Osteoblast (primary cell): ENCODE data around the gene HYDIN. TPM values are rescaled to one million over a fixed set of nuclear protein-coding genes. Genes with fewer than 3 reads are reported as not detected.
"Not testable (repeated sequence)": the region's sequence is repeated elsewhere in the genome, so short reads cannot be mapped to it uniquely, and the experiment has no call there.

ENCODE experiments used
- DNase-seq: peaks from one replicate; pipeline ENCODE4 v3.0.0; 2011; ENCODE audit warnings: low spot score, mixed read lengths; ENCODE audit not compliant: insufficient read length; ENCODE audit errors: missing footprints
- H2AFZ ChIP-seq: 2 replicates; pipeline ENCODE4 v1.6.0; 2011; ENCODE audit warnings: mild to moderate bottlenecking, low read length
- H3K27ac ChIP-seq: 2 replicates; pipeline ENCODE4 v1.5.1; 2011; ENCODE audit warnings: mild to moderate bottlenecking, low read depth, low read length, moderate library complexity
- H3K27me3 ChIP-seq: 2 replicates; pipeline ENCODE4 v1.6.0; 2012; ENCODE audit warnings: mild to moderate bottlenecking, control low read depth, inconsistent platforms, low read length, moderate library complexity; ENCODE audit not compliant: insufficient read depth
- H3K36me3 ChIP-seq: 2 replicates; pipeline ENCODE4 v1.5.1; 2011; ENCODE audit warnings: mild to moderate bottlenecking, low read length, control low read depth, moderate library complexity; ENCODE audit not compliant: insufficient read depth
- H3K4me1 ChIP-seq: 2 replicates; pipeline ENCODE4 v1.5.1; 2011; ENCODE audit warnings: mild to moderate bottlenecking, low read length, control low read depth, moderate library complexity; ENCODE audit not compliant: insufficient read depth
- H3K4me2 ChIP-seq: 2 replicates; pipeline ENCODE4 v1.6.0; 2011; ENCODE audit warnings: mild to moderate bottlenecking, low read length; ENCODE audit not compliant: insufficient read depth
- H3K4me3 ChIP-seq: fragments of 200-600 bp; sonication (generic); 3 replicates; pipeline ENCODE4 v1.5.1; 2012; ENCODE audit warnings: mild to moderate bottlenecking, low read length, inconsistent platforms; ENCODE audit not compliant: insufficient read depth
- H3K79me2 ChIP-seq: 2 replicates; pipeline ENCODE4 v1.6.0; 2012; ENCODE audit warnings: mild to moderate bottlenecking, low read length, control low read depth, inconsistent platforms; ENCODE audit not compliant: insufficient read depth
- H3K9me3 ChIP-seq: 2 replicates; pipeline ENCODE4 v1.5.1; 2011; ENCODE audit warnings: low read depth, low read length, control low read depth
- H4K20me1 ChIP-seq: 2 replicates; pipeline ENCODE4 v1.6.0; 2012; ENCODE audit warnings: mild to moderate bottlenecking, low read length, control low read depth; ENCODE audit not compliant: insufficient read depth
- total RNA-seq: library from RNA; depleted of rRNA; stranded (reverse); fragments of >200 nt; gene quantifications from 2 replicates; pipeline ENCODE4 v1.2.3, GENCODE V29; 2012

The HYDIN gene
- total RNA-seq, 1 donor = 2.9 TPM

DNA sequence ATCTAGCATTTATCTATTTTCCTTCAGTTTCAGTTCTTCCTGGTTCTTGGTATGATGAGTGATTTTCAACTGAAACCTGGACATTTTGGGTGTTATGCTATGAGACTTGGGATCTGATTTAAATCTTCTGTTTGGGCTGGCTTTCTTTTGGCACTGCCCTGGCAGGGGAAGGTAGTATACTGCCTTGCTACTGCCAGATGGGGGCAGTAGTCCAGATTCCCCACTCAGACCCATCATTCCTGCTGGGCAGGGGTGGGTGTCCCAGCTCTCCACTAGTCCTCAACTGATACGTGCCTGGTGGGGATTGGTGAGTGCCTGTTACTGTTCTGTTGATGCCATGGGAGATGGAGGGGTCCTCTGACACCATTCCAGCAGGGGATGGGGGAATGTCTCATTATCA, 342.3 kb downstream of the HYDIN start:
- H3K9me3 ChIP-seq, H2AFZ ChIP-seq, H3K27ac ChIP-seq: not testable (repeated sequence)

DNA sequence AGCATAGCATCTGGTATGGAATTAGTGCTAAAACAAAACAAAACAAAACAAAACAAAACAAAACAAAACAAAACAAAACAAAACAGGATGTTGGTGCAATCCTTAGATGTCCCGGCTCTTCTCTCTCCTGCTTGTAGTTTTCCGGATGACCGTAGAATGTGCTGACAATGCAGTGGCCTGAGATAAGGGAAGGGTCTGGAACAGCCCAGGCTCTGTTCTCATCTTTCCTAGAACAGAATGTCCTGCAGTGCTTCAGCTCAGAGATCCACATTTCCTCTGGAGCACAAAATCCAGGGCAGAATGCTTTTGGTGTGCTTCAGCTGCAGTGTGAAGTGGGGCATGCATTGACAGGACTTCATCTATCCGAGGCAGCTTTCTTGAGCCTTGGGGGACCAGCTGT, 345.9 kb downstream of the HYDIN start:
- not testable (repeated sequence) for H2AFZ ChIP-seq, H3K36me3 ChIP-seq, H3K4me2 ChIP-seq, H3K4me1 ChIP-seq, H3K79me2 ChIP-seq, DNase-seq, H3K27ac ChIP-seq, H3K9me3 ChIP-seq, H4K20me1 ChIP-seq, H3K4me3 ChIP-seq, H3K27me3 ChIP-seq

More for the DNA sequence above, 342.3 kb downstream of the HYDIN start:
- DNase-seq, H3K27me3 ChIP-seq, H3K36me3 ChIP-seq, H3K4me2 ChIP-seq, H3K4me1 ChIP-seq, H3K79me2 ChIP-seq, H3K4me3 ChIP-seq, H4K20me1 ChIP-seq: not testable (repeated sequence)

DNA sequence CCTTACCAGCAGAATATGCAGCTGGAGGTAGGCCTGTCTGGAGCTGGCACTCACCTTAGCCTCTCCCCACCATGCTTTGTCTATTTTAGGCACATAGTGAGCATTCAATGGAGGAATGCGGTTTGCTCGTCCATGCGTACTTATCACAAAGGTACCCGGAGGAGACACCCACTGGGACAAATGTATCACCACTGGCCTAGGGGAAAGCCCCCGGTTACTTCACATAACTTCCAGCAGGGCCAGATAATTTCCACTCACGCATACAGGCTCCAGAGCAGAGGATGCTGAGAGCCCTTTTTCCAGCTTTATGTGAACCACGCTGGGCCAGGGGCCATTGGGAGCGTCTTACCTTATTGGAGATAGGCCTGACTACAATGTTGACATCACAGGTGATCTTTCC, 348.2 kb downstream of the HYDIN start:
- H3K27me3 ChIP-seq, H4K20me1 ChIP-seq, H3K4me1 ChIP-seq, H3K27ac ChIP-seq, H2AFZ ChIP-seq, H3K36me3 ChIP-seq, H3K4me3 ChIP-seq, H3K9me3 ChIP-seq, H3K79me2 ChIP-seq, H3K4me2 ChIP-seq, DNase-seq: not testable (repeated sequence)

DNA sequence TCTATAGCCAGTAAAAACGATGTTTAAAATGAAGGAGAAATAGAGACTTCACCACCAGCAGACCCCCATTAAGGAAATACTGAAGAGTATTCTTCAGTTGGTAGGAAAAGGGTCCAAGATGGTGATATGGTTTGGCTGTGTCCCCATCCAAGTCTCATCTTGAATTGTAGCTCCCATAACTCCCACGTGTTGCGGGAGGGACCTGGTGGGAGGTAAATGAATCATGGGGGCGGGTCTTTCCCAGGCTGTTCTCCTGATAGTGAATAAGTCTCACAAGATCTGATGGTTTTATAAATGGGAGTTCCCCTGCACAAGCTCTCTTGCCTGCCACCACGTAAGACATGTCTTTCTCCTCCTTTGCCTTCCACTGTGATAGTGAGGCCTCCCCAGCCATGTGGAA, 352.6 kb downstream of the HYDIN start:
- H3K9me3 ChIP-seq, H3K27ac ChIP-seq, H4K20me1 ChIP-seq, H3K79me2 ChIP-seq, H3K4me2 ChIP-seq, H2AFZ ChIP-seq, H3K27me3 ChIP-seq, H3K4me3 ChIP-seq, H3K4me1 ChIP-seq, DNase-seq, H3K36me3 ChIP-seq: not testable (repeated sequence)

DNA sequence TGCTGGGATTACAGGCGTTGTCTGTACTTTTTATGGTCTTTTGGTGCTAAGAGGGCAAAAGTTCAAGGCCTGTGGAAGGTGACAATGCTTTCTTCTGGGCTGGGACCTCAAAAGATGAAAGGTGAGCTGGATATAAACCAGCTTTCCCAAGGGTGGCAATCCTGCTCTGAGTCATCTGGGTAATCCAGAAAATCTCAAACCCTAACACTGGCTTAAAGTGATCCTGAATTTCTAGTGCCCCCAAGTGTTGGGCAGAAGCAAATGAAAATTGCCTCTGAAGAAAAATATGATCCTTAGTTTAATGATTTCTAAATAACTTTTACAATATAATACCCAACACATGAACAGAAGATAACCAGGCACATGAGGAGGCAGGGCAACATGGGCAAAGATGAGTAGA, 354.1 kb downstream of the HYDIN start:
- H3K27me3 ChIP-seq, H3K4me2 ChIP-seq, H3K27ac ChIP-seq, H3K4me1 ChIP-seq, DNase-seq, H3K36me3 ChIP-seq, H3K79me2 ChIP-seq, H3K9me3 ChIP-seq, H2AFZ ChIP-seq, H3K4me3 ChIP-seq, H4K20me1 ChIP-seq: not testable (repeated sequence)

DNA sequence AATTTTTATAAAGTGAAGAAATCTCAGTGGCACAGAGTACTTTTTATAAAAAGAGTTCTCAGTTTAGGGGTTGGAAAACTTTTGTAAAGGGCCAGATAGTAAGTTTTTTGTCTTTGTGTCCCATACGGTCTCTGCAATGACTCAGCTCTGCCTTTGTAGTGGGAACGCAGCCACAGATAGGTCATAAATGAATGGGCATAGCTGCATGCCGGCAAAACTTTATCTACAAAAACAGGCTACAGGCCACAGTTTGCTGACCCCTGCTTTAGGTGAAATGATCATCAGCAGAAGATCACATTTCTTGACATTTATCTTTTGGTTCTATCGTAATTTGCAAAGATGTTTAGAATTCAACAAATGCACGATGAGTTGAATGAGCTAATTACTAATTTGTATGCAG, 365.8 kb downstream of the HYDIN start:
- not testable (repeated sequence) for H3K9me3 ChIP-seq, H3K4me2 ChIP-seq, H2AFZ ChIP-seq, DNase-seq, H3K79me2 ChIP-seq, H3K27me3 ChIP-seq, H4K20me1 ChIP-seq, H3K4me1 ChIP-seq, H3K36me3 ChIP-seq, H3K27ac ChIP-seq, H3K4me3 ChIP-seq

DNA sequence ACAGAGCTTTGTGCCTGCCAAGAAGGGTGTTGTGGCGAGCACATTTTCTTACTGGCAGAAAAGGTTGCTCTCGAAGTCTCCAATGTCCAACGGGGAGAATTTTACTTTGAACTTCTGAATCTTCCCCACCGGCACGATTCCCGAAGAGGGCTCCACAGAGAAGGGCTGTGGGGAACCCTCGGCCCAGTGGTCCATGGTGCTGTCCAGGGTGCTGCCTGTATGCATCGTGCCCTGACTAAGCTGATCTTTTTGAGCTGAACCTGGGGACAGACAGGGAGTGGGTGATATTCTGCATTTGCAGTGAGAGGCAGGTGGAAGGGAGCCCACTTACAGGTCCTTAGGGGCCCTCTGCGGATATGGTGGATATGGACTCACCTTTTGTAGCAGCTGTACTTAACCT, 368.5 kb downstream of the HYDIN start:
- H3K4me3 ChIP-seq, H3K27me3 ChIP-seq, H2AFZ ChIP-seq, H3K27ac ChIP-seq, H4K20me1 ChIP-seq, H3K4me1 ChIP-seq, DNase-seq, H3K79me2 ChIP-seq, H3K4me2 ChIP-seq, H3K9me3 ChIP-seq, H3K36me3 ChIP-seq: not testable (repeated sequence)

DNA sequence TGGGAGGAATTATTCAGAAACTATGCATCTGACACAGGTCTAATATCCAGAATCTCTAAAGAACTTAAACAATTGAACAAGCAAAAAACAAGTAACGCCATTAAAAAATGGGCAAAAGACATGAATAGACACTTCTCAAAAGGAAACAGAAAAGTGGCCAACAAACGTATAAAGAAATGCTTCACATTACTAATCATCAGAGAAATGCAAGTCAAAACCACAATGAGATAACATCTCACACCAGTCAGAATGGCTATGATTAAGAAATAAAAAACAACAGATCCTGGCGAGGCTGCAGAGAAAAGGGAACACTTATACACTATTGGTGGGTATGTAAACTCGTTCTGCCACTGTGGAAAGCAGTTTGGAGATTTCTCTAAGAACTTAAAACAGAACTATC, 379.2 kb downstream of the HYDIN start:
- not testable (repeated sequence) for H3K4me1 ChIP-seq, H3K27ac ChIP-seq, H3K4me2 ChIP-seq, H3K4me3 ChIP-seq, H3K27me3 ChIP-seq, H4K20me1 ChIP-seq, H3K36me3 ChIP-seq, DNase-seq, H3K79me2 ChIP-seq, H3K9me3 ChIP-seq, H2AFZ ChIP-seq

DNA sequence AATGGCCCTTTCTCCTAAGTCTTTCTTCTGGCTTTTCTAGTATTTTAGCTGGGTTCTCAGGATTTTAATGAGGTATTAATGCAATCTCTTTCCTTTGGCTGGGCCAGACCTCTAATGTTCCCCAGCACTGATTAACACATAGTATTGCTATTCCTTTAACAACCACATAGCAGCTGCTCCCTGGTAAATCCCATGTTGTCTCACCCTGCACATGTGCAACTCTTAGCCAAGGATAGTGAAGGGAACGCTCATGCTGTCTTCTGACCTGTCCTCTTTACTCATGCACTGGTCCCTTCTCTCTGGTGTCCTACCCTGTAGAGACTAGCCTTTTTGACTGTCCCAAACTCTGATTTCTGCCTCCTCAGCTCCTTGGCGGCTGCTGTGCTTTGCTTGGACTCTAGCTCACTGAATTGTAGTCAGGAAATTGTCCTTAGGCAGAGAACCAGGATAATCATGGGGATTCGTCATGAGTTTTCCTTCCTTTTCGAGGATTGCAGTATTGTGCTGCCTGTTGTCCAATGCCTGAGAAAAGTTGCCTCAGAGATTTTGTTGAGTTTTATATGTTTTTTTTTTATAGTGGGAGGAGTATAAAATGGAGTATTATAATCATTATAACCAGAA, 406.9 kb downstream of the HYDIN start:
- not testable (repeated sequence) for DNase-seq, H3K79me2 ChIP-seq, H3K36me3 ChIP-seq, H3K4me1 ChIP-seq, H3K27me3 ChIP-seq, H4K20me1 ChIP-seq, H3K9me3 ChIP-seq, H3K27ac ChIP-seq, H2AFZ ChIP-seq, H3K4me3 ChIP-seq, H3K4me2 ChIP-seq
